ENCODE measurements around the gene KNSTRN.

GRCh38 chr15:40360015-40360414 is 22.5 kb upstream of the KNSTRN start:
- TF ChIP-seq POLR2A (IDR thresholded peaks at IDR 0.05; ENCODE audit: low read depth, low read length) = no peak
- TF ChIP-seq POLR2AphosphoS5 (IDR thresholded peaks at IDR 0.05; ENCODE audit: low read depth, low read length) = no peak

Measured in GM12892 (cell line).